H1 (cell line): Measurements from ENCODE around the gene C12orf43. TPM values are rescaled to one million over a fixed set of nuclear protein-coding genes. Genes with fewer than 3 reads are reported as not detected.

Experiments
- CTCF ChIA-PET: fragments of 300-600 bp; sonication (Branson Sonifier 250); formaldehyde crosslinking; loops from one replicate; lab custom pipeline; 2021; ENCODE audit not compliant: partially characterized antibody; lab: Charles Lee
- POLR2A ChIA-PET: fragments of 300-600 bp; sonication (Branson Sonifier 250); formaldehyde crosslinking; loops from one replicate; lab custom pipeline; 2021; ENCODE audit warnings: inconsistent platforms; ENCODE audit not compliant: partially characterized antibody; lab: Charles Lee
- DNase-seq, 2 experiments: peaks; one replicate each; pipeline versions ENCODE4 v3.0.0 to v3.0.0-alpha.2; 2010 to 2022; ENCODE audit warnings: low spot score in 2 of 2, low read depth in 1 of 2, mixed read lengths in 1 of 2
- FAIRE-seq: peaks from 2 replicates; lab custom pipeline; 2011; peaks lifted over from hg19 to GRCh38; lab: Jason Lieb, UNC
- H2AFZ ChIP-seq: 2 replicates; pipeline ENCODE4 v1.8.1; 2012; ENCODE audit warnings: low read length, inconsistent platforms
- H2AK5ac ChIP-seq: 2 replicates; pipeline ENCODE4 v1.6.1; 2013; ENCODE audit warnings: low read depth, low read length
- H2BK120ac ChIP-seq: replicated peaks from 2 replicates; pipeline ENCODE3; 2013; ENCODE audit warnings: low read depth, low read length, inconsistent platforms
- H2BK12ac ChIP-seq: 2 replicates; pipeline ENCODE4 v1.6.1; 2013; ENCODE audit warnings: low read depth, low read length
- H2BK15ac ChIP-seq: 2 replicates; pipeline ENCODE4 v1.6.1; 2013; ENCODE audit warnings: low read length
- H2BK20ac ChIP-seq: 2 replicates; pipeline ENCODE4 v1.6.1; 2013; ENCODE audit warnings: low read length
- H2BK5ac ChIP-seq: 2 replicates; pipeline ENCODE4 v1.6.1; 2013; ENCODE audit warnings: low read depth, low read length
- H3K14ac ChIP-seq: 2 replicates; pipeline ENCODE4 v1.6.1; 2013; ENCODE audit warnings: inconsistent platforms; ENCODE audit not compliant: insufficient read length
- H3K18ac ChIP-seq: 2 replicates; pipeline ENCODE4 v1.6.1; 2013; ENCODE audit warnings: low read length; ENCODE audit errors: extremely low read depth
- H3K23ac ChIP-seq: 2 replicates; pipeline ENCODE4 v1.6.1; 2013; ENCODE audit warnings: inconsistent platforms; ENCODE audit not compliant: insufficient read length
- H3K23me2 ChIP-seq: 2 replicates; pipeline ENCODE4 v1.6.1; 2013; ENCODE audit warnings: low read depth, low read length
- H3K27ac ChIP-seq: 2 replicates; pipeline ENCODE4 v1.6.1; 2011; ENCODE audit warnings: low read depth, low read length, inconsistent platforms
- H3K27me3 ChIP-seq, 4 experiments: replicated peaks in 1 of 4; 1 replicate in 1 of 4; 2 replicates in 3 of 4; pipeline versions ENCODE4 v1.6.1 to v1.8.1; 2011 to 2013; ENCODE audit warnings: low read length in 3 of 4, mild to moderate bottlenecking in 3 of 4, inconsistent platforms in 2 of 4, mixed read lengths in 2 of 4, moderate library complexity in 1 of 4; ENCODE audit not compliant: control insufficient read depth in 3 of 4, insufficient read depth in 3 of 4; ENCODE audit errors: extremely low read depth in 1 of 4
- H3K36me3 ChIP-seq, 4 experiments: 2 replicates each; pipeline versions ENCODE4 v1.6.1 to v1.8.1; 2011 to 2013; ENCODE audit warnings: mild to moderate bottlenecking in 4 of 4, low read length in 3 of 4, moderate library complexity in 2 of 4, control low read depth in 1 of 4, inconsistent platforms in 1 of 4; ENCODE audit not compliant: insufficient read depth in 4 of 4, control insufficient read depth in 2 of 4
- H3K4ac ChIP-seq: replicated peaks from 2 replicates; pipeline ENCODE3; 2013; ENCODE audit warnings: low read length, low read depth, mixed read lengths, inconsistent platforms; ENCODE audit not compliant: insufficient read length
- H3K4me1 ChIP-seq, 4 experiments: replicated peaks in 1 of 4; 1 replicate in 1 of 4; 2 replicates in 3 of 4; pipeline versions ENCODE4 v1.6.1 to v1.8.1; 2011 to 2013; ENCODE audit warnings: low read length in 3 of 4, inconsistent platforms in 2 of 4, mixed read lengths in 1 of 4; ENCODE audit not compliant: insufficient read depth in 4 of 4, control insufficient read depth in 3 of 4
- H3K4me2 ChIP-seq, 2 experiments: 2 replicates each; pipeline versions ENCODE4 v1.6.1 to v1.8.1; 2011 to 2013; ENCODE audit warnings: low read depth in 2 of 2, low read length in 2 of 2, control low read depth in 1 of 2, inconsistent platforms in 1 of 2, mild to moderate bottlenecking in 1 of 2; ENCODE audit not compliant: insufficient read depth in 1 of 2
- H3K4me3 ChIP-seq, 4 experiments: fragments of 200-600, 300-600 bp in 1 of 4; sonication (generic), shearing (Covaris generic), sonication (Bioruptor Twin) in 1 of 4; 2 replicates each; pipeline versions ENCODE4 v1.5.1 to v1.8.1; 2011 to 2016; ENCODE audit warnings: low read length in 4 of 4, low read depth in 3 of 4, control low read depth in 2 of 4, inconsistent platforms in 2 of 4, mild to moderate bottlenecking in 2 of 4, mixed read lengths in 1 of 4, moderate library complexity in 1 of 4; ENCODE audit not compliant: insufficient read depth in 2 of 4; ENCODE audit errors: extremely low read depth in 1 of 4
- H3K56ac ChIP-seq: replicated peaks from 2 replicates; pipeline ENCODE3; 2013; ENCODE audit warnings: low read depth, mild to moderate bottlenecking, mixed read lengths, low read length, inconsistent platforms; ENCODE audit not compliant: insufficient read length
- H3K79me1 ChIP-seq: 2 replicates; pipeline ENCODE4 v1.6.1; 2013; ENCODE audit warnings: low read depth, low read length, control low read depth
- H3K79me2 ChIP-seq, 2 experiments: 2 replicates each; pipeline versions ENCODE4 v1.6.1 to v1.8.1; 2012 to 2013; ENCODE audit warnings: low read length in 2 of 2, mild to moderate bottlenecking in 2 of 2, inconsistent platforms in 1 of 2; ENCODE audit not compliant: insufficient read depth in 2 of 2, control insufficient read depth in 1 of 2
- H3K9ac ChIP-seq, 4 experiments: replicated peaks in 1 of 4; 1 replicate in 1 of 4; 2 replicates in 3 of 4; pipeline versions ENCODE4 v1.6.1 to v1.8.1; 2011 to 2013; ENCODE audit warnings: low read depth in 3 of 4, low read length in 3 of 4, control low read depth in 2 of 4, mild to moderate bottlenecking in 2 of 4, moderate library complexity in 2 of 4, inconsistent platforms in 1 of 4; ENCODE audit errors: extremely low read depth in 1 of 4
- H3K9me3 ChIP-seq, 2 experiments: 2 replicates each; pipeline versions ENCODE4 v1.6.1 to v1.8.1; 2012 to 2013; ENCODE audit warnings: mild to moderate bottlenecking in 2 of 2, moderate library complexity in 2 of 2, control low read depth in 1 of 2, inconsistent platforms in 1 of 2, low read depth in 1 of 2, low read length in 1 of 2, mixed read lengths in 1 of 2; ENCODE audit not compliant: insufficient read depth in 2 of 2
- H4K20me1 ChIP-seq, 2 experiments: replicated peaks in 1 of 2; 2 replicates each; pipeline versions ENCODE3 to v1.8.1; 2011 to 2013; ENCODE audit warnings: inconsistent platforms in 2 of 2, low read length in 2 of 2, mild to moderate bottlenecking in 1 of 2; ENCODE audit not compliant: insufficient read depth in 2 of 2, control insufficient read depth in 1 of 2
- H4K5ac ChIP-seq: 2 replicates; pipeline ENCODE4 v1.6.1; 2013; ENCODE audit warnings: low read length, low read depth, mixed read lengths, inconsistent platforms; ENCODE audit not compliant: insufficient read length
- H4K8ac ChIP-seq: 2 replicates; pipeline ENCODE4 v1.8.0; 2013; ENCODE audit warnings: mild to moderate bottlenecking, moderate library complexity, low read length, inconsistent platforms; ENCODE audit not compliant: insufficient read depth; ENCODE audit errors: extremely low read depth
- H4K91ac ChIP-seq: replicated peaks from 2 replicates; pipeline ENCODE3; 2013; ENCODE audit warnings: low read length, mixed read lengths, inconsistent platforms; ENCODE audit not compliant: insufficient read length
- BACH1 ChIP-seq: IDR thresholded peaks from 2 replicates; pipeline ENCODE4 v1.6.1; 2012; ENCODE audit warnings: low read length, improper control_type of control experiment
- CREB1 ChIP-seq: IDR thresholded peaks from 2 replicates; pipeline ENCODE4 v1.6.1; 2012; ENCODE audit warnings: inconsistent platforms
- KDM5A ChIP-seq: fragments of 200-600 bp; IDR thresholded peaks from 2 replicates; pipeline ENCODE4 v1.7.1; 2012; ENCODE audit warnings: mild to moderate bottlenecking, low read length, inconsistent platforms, mixed read lengths
- MAFK ChIP-seq: IDR thresholded peaks from 2 replicates; pipeline ENCODE4 v1.6.1; 2012; ENCODE audit warnings: low read depth, mild to moderate bottlenecking, improper control_type of control experiment, low read length
- MAX ChIP-seq: IDR thresholded peaks from 2 replicates; pipeline ENCODE4 v1.6.1; 2012; ENCODE audit warnings: inconsistent platforms
- POLR2AphosphoS5 ChIP-seq: IDR thresholded peaks from 2 replicates; pipeline ENCODE4 v1.6.1; 2011; ENCODE audit warnings: low read depth, low read length
- RAD21 ChIP-seq, 2 experiments: IDR thresholded peaks in 1 of 2; conservative IDR thresholded peaks in 1 of 2; 2 replicates each; pipeline ENCODE4 v1.6.1; 2011; ENCODE audit warnings: low read depth in 2 of 2, low read length in 2 of 2, improper control_type of control experiment in 1 of 2, inconsistent platforms in 1 of 2, mild to moderate bottlenecking in 1 of 2, moderate library complexity in 1 of 2
- SIN3A ChIP-seq, 2 experiments: IDR thresholded peaks in 1 of 2; conservative IDR thresholded peaks in 1 of 2; 2 replicates each; pipeline ENCODE4 v1.6.1; 2011 to 2012; ENCODE audit warnings: low read length in 2 of 2, improper control_type of control experiment in 1 of 2, low read depth in 1 of 2, mild to moderate bottlenecking in 1 of 2
- SIRT6 ChIP-seq: IDR thresholded peaks from one replicate; pipeline ENCODE4 v1.7.1; 2012; ENCODE audit warnings: low read length, inconsistent platforms
- TCF12 ChIP-seq: IDR thresholded peaks from 2 replicates; pipeline ENCODE4 v1.6.1; 2011; ENCODE audit warnings: low read depth, mild to moderate bottlenecking, low read length
- YY1 ChIP-seq: IDR thresholded peaks from 2 replicates; pipeline ENCODE4 v1.6.1; 2011; ENCODE audit warnings: low read depth, mild to moderate bottlenecking, low read length
- WGBS, 2 experiments: shearing (Covaris generic) in 1 of 2; methylation state at CpG; one replicate each; pipeline versions ENCODE4 v1.1.6 to v1.1.7; 2013 to 2015; ENCODE audit warnings: low lambda C conversion rate in 2 of 2, mixed read lengths in 2 of 2, inconsistent platforms in 1 of 2, low coverage in 1 of 2, missing lambda C conversion rate in 1 of 2; ENCODE audit not compliant: insufficient replicate concordance in 2 of 2, insufficient coverage in 1 of 2, insufficient read length in 1 of 2; ENCODE audit errors: extremely low coverage in 1 of 2, missing lambda C conversion rate in 1 of 2; 5-methylcytosine and 5-hydroxymethylcytosine counted together
- polyA plus RNA-seq, 7 experiments: library from polyadenylated mRNA; depleted of rRNA in 3 of 7; stranded (reverse) in 5 of 7; unstranded in 2 of 7; fragments of >200 nt in 5 of 7; fragments of 200-250 nt in 2 of 7; gene quantifications; 1 replicate in 5 of 7; 2 replicates in 1 of 7; 4 replicates in 1 of 7; pipeline versions ENCODE4 v1.2.1 to v1.2.3, GENCODE V29; 2011 to 2013; ENCODE audit warnings: missing spikeins in 2 of 7, mixed read lengths in 2 of 7
- total RNA-seq: library from RNA; stranded (reverse); fragmentation: NEBNext Ultra II Directional; extraction: Animal tissue kit (Norgen Biotek cat#: 25700); gene quantifications from 2 replicates; pipeline ENCODE4 v1.2.1, GENCODE V29; 2021

The C12orf43 gene
- total and polyA plus RNA-seq, 2 of the 8 experiments (the other 6 are each of a cell fraction or from before 2014, with no cell fraction given) = 9.2 to 22.3 TPM

GRCh38 chr12:121005346-121005815 is 10.9 kb downstream of the C12orf43 start:
- no peak overlapping the region for H3K4me3 ChIP-seq
- no peak overlapping the region for H2BK5ac ChIP-seq
- H3K27ac ChIP-seq = no peak overlapping the region
- CTCF ChIA-PET = interaction anchor here (0.6 to 5.7 kb wide), 56 partner anchors 8 to 1161 kb away, joined by 3 to 40 read pairs (median 4); partner anchors contain the start of genes C12orf43, HNF1A and UNC119B
- no peak overlapping the region for H3K56ac ChIP-seq
- H3K14ac ChIP-seq = no peak overlapping the region
- H4K20me1 ChIP-seq = peaks cover 0 to 1% of the 10 kb centered on the region in 2 experiments
- no peak overlapping the region for H3K4ac ChIP-seq
- 54% methylated on average over 9 of the region's 9 CpGs; no CpG with 5 or more reads in 1 of the 2 experiments for WGBS, 2 experiments
- peaks cover 19 to 34% (median 26%) of the 10 kb centered on the region in 4 experiments for H3K36me3 ChIP-seq
- H3K18ac ChIP-seq = no peak overlapping the region
- no peak overlapping the region for H2AFZ ChIP-seq
- H2BK15ac ChIP-seq = no peak overlapping the region
- FAIRE-seq (peak; percentile 69), DNase-seq (peak; percentile 57 to 87)
- H3K4me2 ChIP-seq = no peak overlapping the region
- no peaks in the 10 kb centered on the region for H3K23me2 ChIP-seq
- no peak overlapping the region for H3K9ac ChIP-seq
- no peak overlapping the region for H4K8ac ChIP-seq
- H3K27me3 ChIP-seq = no peaks in the 10 kb centered on the region
- POLR2A ChIA-PET = interaction anchor here (1.1 to 4.0 kb wide), 2 partner anchors 11 to 32 kb away, joined by 3 to 19 read pairs; partner anchors contain the start of gene C12orf43
- H4K91ac ChIP-seq = no peak overlapping the region
- no peak overlapping the region for H3K23ac ChIP-seq
- H2BK120ac ChIP-seq = no peak overlapping the region
- H2AK5ac ChIP-seq = no peak overlapping the region
- no peak overlapping the region for H2BK12ac ChIP-seq
- H3K9me3 ChIP-seq = no peaks in the 10 kb centered on the region
- no peaks in the 10 kb centered on the region for H3K4me1 ChIP-seq
- H3K79me2 ChIP-seq = no peaks in the 10 kb centered on the region
- no peaks in the 10 kb centered on the region for H3K79me1 ChIP-seq
- H4K5ac ChIP-seq = no peak overlapping the region
- H2BK20ac ChIP-seq = no peak overlapping the region
- TF ChIP-seq YY1 (peak; percentile 71), KDM5A (no peak), POLR2AphosphoS5 (no peak), SIRT6 (no peak), RAD21 (IDR thresholded peaks at IDR 0.05 in 1 of 2, conservative IDR thresholded peaks at IDR 0.05 in 1 of 2; ENCODE audit: low read depth in 2 of 2, low read length in 2 of 2) (peak; percentile 74 to 81), CREB1 (peak; percentile 63; the same call in 1 of the 2 replicates), SIN3A (conservative IDR thresholded peaks at IDR 0.05 in 1 of 2, IDR thresholded peaks at IDR 0.05 in 1 of 2; ENCODE audit: low read depth in 1 of 2, low read length in 2 of 2) (no peak), MAX (peak; percentile 7; the same call in 1 of the 2 replicates), TCF12 (0 out of 2 replicates have a peak, but pooled peaks have one; percentile 69), BACH1 (no peak), MAFK (no peak)
